GM12875 (cell line): Measurements from ENCODE around the gene IQSEC1.
A peak's percentile ranks its signal among the peaks of the same experiment; 100 is the strongest.

Experiments
- H3K4me3 ChIP-seq: one replicate; pipeline ENCODE4 v1.5.1; 2011; ENCODE audit warnings: low read depth, low read length, control low read depth
- CTCF ChIP-seq: IDR thresholded peaks from 2 replicates; pipeline ENCODE4 v1.5.1; 2011; ENCODE audit warnings: low read depth, mild to moderate bottlenecking, control low read depth, inconsistent platforms, low read length, moderate library complexity, borderline replicate concordance; ENCODE audit not compliant: insufficient read depth

The IQSEC1 gene

GRCh38 chr3:13091898-13092611 lies 18.8 kb upstream of the IQSEC1 start:
- no peak overlapping the region for H3K4me3 ChIP-seq
- peak; percentile 97 for TF ChIP-seq CTCF

- H3K4me3 ChIP-seq = no peak overlapping the region
Observed at GRCh38 chr3:13088028-13089006, 15.1 kb upstream of the IQSEC1 start.

GRCh38 chr3:13087320-13087990 lies 14.2 kb upstream of the IQSEC1 start:
- no peak overlapping the region for H3K4me3 ChIP-seq
- TF ChIP-seq CTCF = no peak

More at GRCh38 chr3:13088028-13089006, 15.1 kb upstream of the IQSEC1 start:
- TF ChIP-seq CTCF = no peak

- no peak for TF ChIP-seq CTCF
- H3K4me3 ChIP-seq = no peak overlapping the region
Observed at GRCh38 chr3:13086531-13086981, 13.3 kb upstream of the IQSEC1 start.

- TF ChIP-seq CTCF = no peak
- no peak overlapping the region for H3K4me3 ChIP-seq
Observed at GRCh38 chr3:13085846-13086179, 12.6 kb upstream of the IQSEC1 start.

GRCh38 chr3:13085081-13085845 lies 12.0 kb upstream of the IQSEC1 start:
- H3K4me3 ChIP-seq = no peak overlapping the region
- no peak for TF ChIP-seq CTCF
